GM19043 (cell line): ENCODE measurements around the gene WDR86.

Experiments used
- ATAC-seq: cut with Tn5 transposase; IDR thresholded peaks from one replicate; pipeline ENCODE4 v1.9.1; 2021; ENCODE audit warnings: low read depth; ENCODE audit not compliant: unreplicated experiment

The WDR86 gene

GRCh38 chr7:151409667-151410404, at the start of gene WDR86:
Gene WDR86, minus strand, starts transcription at chr7:151410038. Its CDS starts 449 bp downstream, at chr7:151409589.
- no peak for ATAC-seq

GRCh38 chr7:151457534-151457933, 47.7 kb upstream of the WDR86 start:
- ATAC-seq = no peak

- ATAC-seq = no peak
These were observed 46.9 kb upstream of the WDR86 start for GRCh38 chr7:151456782-151457181.

- no peak for ATAC-seq
These were observed 46.4 kb upstream of the WDR86 start for GRCh38 chr7:151456276-151456675.

- ATAC-seq = no peak
These were observed 45.9 kb upstream of the WDR86 start for GRCh38 chr7:151455690-151456089.

GRCh38 chr7:151454932-151455530, 45.2 kb upstream of the WDR86 start:
- ATAC-seq = no peak

GRCh38 chr7:151454305-151454704, 44.5 kb upstream of the WDR86 start:
- no peak for ATAC-seq

- ATAC-seq = no peak
These were observed 43.5 kb upstream of the WDR86 start for GRCh38 chr7:151453326-151453791.

GRCh38 chr7:151452680-151453325, 43.0 kb upstream of the WDR86 start:
- no peak for ATAC-seq

GRCh38 chr7:151451626-151452571, 42.1 kb upstream of the WDR86 start:
- ATAC-seq = no peak

- no peak for ATAC-seq
These were observed 41.3 kb upstream of the WDR86 start for GRCh38 chr7:151451156-151451555.

- no peak for ATAC-seq
These were observed 40.2 kb upstream of the WDR86 start for GRCh38 chr7:151449990-151450389.

- ATAC-seq = peak; percentile 44
These were observed 38.7 kb upstream of the WDR86 start for GRCh38 chr7:151448261-151449252.

GRCh38 chr7:151447901-151448260, 38.0 kb upstream of the WDR86 start:
- no peak for ATAC-seq

GRCh38 chr7:151447312-151447711, 37.5 kb upstream of the WDR86 start:
- no peak for ATAC-seq

- no peak for ATAC-seq
These were observed 36.6 kb upstream of the WDR86 start for GRCh38 chr7:151446412-151446811.

GRCh38 chr7:151444632-151445031, 34.8 kb upstream of the WDR86 start:
- ATAC-seq = no peak

- ATAC-seq = no peak
These were observed 33.1 kb upstream of the WDR86 start for GRCh38 chr7:151442776-151443496.
